ENCODE data around the gene NDUFA12. TPM values are rescaled to one million over a fixed set of nuclear protein-coding genes. Genes with fewer than 3 reads are reported as not detected.
A peak's percentile ranks its signal among the peaks of the same experiment; 100 is the strongest.

NDUFA12 gene
- total RNA-seq, 1 experiment from 2014 or later, result 152 TPM

GRCh38 chr12:94982456-94982855, 21.0 kb downstream of the NDUFA12 start:
- DNase-seq (ENCODE audit: low read depth), result no peak

- peak; percentile 14 for DNase-seq (ENCODE audit: low read depth)
Measured at GRCh38 chr12:94980577-94980976, 22.9 kb downstream of the NDUFA12 start.

GRCh38 chr12:94979941-94980340, 23.6 kb downstream of the NDUFA12 start:
- DNase-seq (ENCODE audit: low read depth), result no peak

GRCh38 chr12:94977766-94978468, 25.6 kb downstream of the NDUFA12 start:
- DNase-seq (ENCODE audit: low read depth), result no peak

- DNase-seq (ENCODE audit: low read depth), result peak; percentile 77
Measured at GRCh38 chr12:94973221-94973620, 30.3 kb downstream of the NDUFA12 start.

- DNase-seq (ENCODE audit: low read depth), result no peak
Measured at GRCh38 chr12:94972795-94973194, 30.7 kb downstream of the NDUFA12 start.

GRCh38 chr12:94971923-94972322, 31.6 kb downstream of the NDUFA12 start:
- no peak for DNase-seq (ENCODE audit: low read depth)

GRCh38 chr12:94970560-94970959, 32.9 kb downstream of the NDUFA12 start:
- no peak for DNase-seq (ENCODE audit: low read depth)

GRCh38 chr12:94969424-94969823, 34.1 kb downstream of the NDUFA12 start:
- no peak for DNase-seq (ENCODE audit: low read depth)

GRCh38 chr12:94965982-94966630, 37.4 kb downstream of the NDUFA12 start:
- no peak for DNase-seq (ENCODE audit: low read depth)

- no peak for DNase-seq (ENCODE audit: low read depth)
Measured at GRCh38 chr12:94963649-94964048, 39.8 kb downstream of the NDUFA12 start.

- DNase-seq (ENCODE audit: low read depth), result no peak
Measured at GRCh38 chr12:94962670-94963069, 40.8 kb downstream of the NDUFA12 start.

GRCh38 chr12:94961911-94962310, 41.6 kb downstream of the NDUFA12 start:
- DNase-seq (ENCODE audit: low read depth), result no peak

GRCh38 chr12:94961256-94961824, 42.2 kb downstream of the NDUFA12 start:
- no peak for DNase-seq (ENCODE audit: low read depth)

- DNase-seq (ENCODE audit: low read depth), result no peak
Measured at GRCh38 chr12:94957006-94957405, 46.5 kb downstream of the NDUFA12 start.

GRCh38 chr12:94954948-94955592, 48.4 kb downstream of the NDUFA12 start:
- DNase-seq (ENCODE audit: low read depth), result no peak

GRCh38 chr12:94954029-94954685, 49.3 kb downstream of the NDUFA12 start:
- DNase-seq (ENCODE audit: low read depth), result peak; percentile 75

- no peak for DNase-seq (ENCODE audit: low read depth)
Measured at GRCh38 chr12:94952325-94952724, 51.2 kb downstream of the NDUFA12 start.

- no peak for DNase-seq (ENCODE audit: low read depth)
Measured at GRCh38 chr12:94951071-94951934, 52.2 kb downstream of the NDUFA12 start.

GRCh38 chr12:94948232-94948810, 55.2 kb downstream of the NDUFA12 start:
- DNase-seq (ENCODE audit: low read depth), result no peak

Measured in HT1080 (cell line).